ENCODE data around the gene RANBP6.
"Not testable (repeated sequence)": the region's sequence is repeated elsewhere in the genome, so short reads cannot be mapped to it uniquely, and the experiment has no call there.

Gene RANBP6

GRCh38 chr9:6015278-6016157 is at the start of gene RANBP6:
Gene RANBP6, minus strand, starts transcription at chr9:6015624. Its CDS starts 17 bp downstream, at chr9:6015607.
- no peaks in the 10 kb centered on the region for H3K9me3 ChIP-seq (ENCODE audit: control insufficient read depth, insufficient read depth, low read length)
- H3K9ac ChIP-seq (ENCODE audit: low read depth, low read length) = peak within 1 kb of the TSS; percentile 94
- H3K36me3 ChIP-seq (ENCODE audit: control insufficient read depth, insufficient read depth, low read length) = peaks cover 22% of the 10 kb centered on the region
- H3K27ac ChIP-seq (ENCODE audit: low read depth, low read length) = peak within 1 kb of the TSS; percentile 88
- peak within 1 kb of the TSS; percentile 99 for H3K4me3 ChIP-seq (ENCODE audit: low read depth, low read length)
- H3K4me1 ChIP-seq (ENCODE audit: control insufficient read depth, insufficient read depth, low read length) = peaks cover 9% of the 10 kb centered on the region; the same call in 1 of the 2 replicates
- H3K27me3 ChIP-seq (ENCODE audit: control insufficient read depth, insufficient read depth, low read length) = no peaks in the 10 kb centered on the region

- H3K9ac ChIP-seq (ENCODE audit: low read depth, low read length); H3K36me3 ChIP-seq (ENCODE audit: control insufficient read depth, insufficient read depth, low read length); H3K4me3 ChIP-seq (ENCODE audit: low read depth, low read length); H3K4me1 ChIP-seq (ENCODE audit: control insufficient read depth, insufficient read depth, low read length); H3K27ac ChIP-seq (ENCODE audit: low read depth, low read length); H3K27me3 ChIP-seq (ENCODE audit: control insufficient read depth, insufficient read depth, low read length): not testable (repeated sequence)
- H3K9me3 ChIP-seq (ENCODE audit: control insufficient read depth, insufficient read depth, low read length) = peaks cover 14% of the 10 kb centered on the region; the same call in 1 of the 2 replicates
These were observed 47.7 kb upstream of the RANBP6 start for GRCh38 chr9:6063146-6063545.

GRCh38 chr9:6055666-6056065 is 40.2 kb upstream of the RANBP6 start:
- Histone ChIP-seq H3K9ac (ENCODE audit: low read depth, low read length) (no peak overlapping the region), H3K27ac (ENCODE audit: low read depth, low read length) (no peak overlapping the region), H3K4me1 (ENCODE audit: control insufficient read depth, insufficient read depth, low read length) (peaks cover 7% of the 10 kb centered on the region; the same call in 1 of the 2 replicates), H3K36me3 (ENCODE audit: control insufficient read depth, insufficient read depth, low read length) (no peaks in the 10 kb centered on the region), H3K4me3 (ENCODE audit: low read depth, low read length) (no peak overlapping the region), H3K27me3 (ENCODE audit: control insufficient read depth, insufficient read depth, low read length) (no peaks in the 10 kb centered on the region), H3K9me3 (ENCODE audit: control insufficient read depth, insufficient read depth, low read length) (no peaks in the 10 kb centered on the region)

GRCh38 chr9:6055216-6055615 is 39.8 kb upstream of the RANBP6 start:
- H3K4me3 ChIP-seq (ENCODE audit: low read depth, low read length) = no peak overlapping the region
- no peak overlapping the region for H3K9ac ChIP-seq (ENCODE audit: low read depth, low read length)
- H3K9me3 ChIP-seq (ENCODE audit: control insufficient read depth, insufficient read depth, low read length) = no peaks in the 10 kb centered on the region
- no peaks in the 10 kb centered on the region for H3K27me3 ChIP-seq (ENCODE audit: control insufficient read depth, insufficient read depth, low read length)
- peaks cover 7% of the 10 kb centered on the region; the same call in 1 of the 2 replicates for H3K4me1 ChIP-seq (ENCODE audit: control insufficient read depth, insufficient read depth, low read length)
- no peak overlapping the region for H3K27ac ChIP-seq (ENCODE audit: low read depth, low read length)
- no peaks in the 10 kb centered on the region for H3K36me3 ChIP-seq (ENCODE audit: control insufficient read depth, insufficient read depth, low read length)

- Histone ChIP-seq H3K4me1 (ENCODE audit: control insufficient read depth, insufficient read depth, low read length) (peaks cover 7% of the 10 kb centered on the region; the same call in 1 of the 2 replicates), H3K9me3 (ENCODE audit: control insufficient read depth, insufficient read depth, low read length) (no peaks in the 10 kb centered on the region), H3K36me3 (ENCODE audit: control insufficient read depth, insufficient read depth, low read length) (no peaks in the 10 kb centered on the region), H3K27ac (ENCODE audit: low read depth, low read length) (no peak overlapping the region), H3K4me3 (ENCODE audit: low read depth, low read length) (no peak overlapping the region), H3K9ac (ENCODE audit: low read depth, low read length) (no peak overlapping the region), H3K27me3 (ENCODE audit: control insufficient read depth, insufficient read depth, low read length) (no peaks in the 10 kb centered on the region)
These were observed 39.1 kb upstream of the RANBP6 start for GRCh38 chr9:6054280-6055099.

- no peak overlapping the region for H3K9ac ChIP-seq (ENCODE audit: low read depth, low read length)
- no peaks in the 10 kb centered on the region for H3K27me3 ChIP-seq (ENCODE audit: control insufficient read depth, insufficient read depth, low read length)
- H3K36me3 ChIP-seq (ENCODE audit: control insufficient read depth, insufficient read depth, low read length) = no peaks in the 10 kb centered on the region
- no peak overlapping the region for H3K4me3 ChIP-seq (ENCODE audit: low read depth, low read length)
- H3K4me1 ChIP-seq (ENCODE audit: control insufficient read depth, insufficient read depth, low read length) = peaks cover 7% of the 10 kb centered on the region; the same call in 1 of the 2 replicates
- no peaks in the 10 kb centered on the region for H3K9me3 ChIP-seq (ENCODE audit: control insufficient read depth, insufficient read depth, low read length)
- no peak overlapping the region for H3K27ac ChIP-seq (ENCODE audit: low read depth, low read length)
These were observed 37.0 kb upstream of the RANBP6 start for GRCh38 chr9:6052293-6052919.

GRCh38 chr9:6051511-6051950 is 36.1 kb upstream of the RANBP6 start:
- H3K36me3 ChIP-seq (ENCODE audit: control insufficient read depth, insufficient read depth, low read length) = no peaks in the 10 kb centered on the region
- H3K4me3 ChIP-seq (ENCODE audit: low read depth, low read length) = no peak overlapping the region
- no peaks in the 10 kb centered on the region for H3K27me3 ChIP-seq (ENCODE audit: control insufficient read depth, insufficient read depth, low read length)
- H3K4me1 ChIP-seq (ENCODE audit: control insufficient read depth, insufficient read depth, low read length) = peaks cover 7% of the 10 kb centered on the region; the same call in 1 of the 2 replicates
- H3K9me3 ChIP-seq (ENCODE audit: control insufficient read depth, insufficient read depth, low read length) = no peaks in the 10 kb centered on the region
- H3K27ac ChIP-seq (ENCODE audit: low read depth, low read length) = no peak overlapping the region
- H3K9ac ChIP-seq (ENCODE audit: low read depth, low read length) = no peak overlapping the region

- H3K9ac ChIP-seq (ENCODE audit: low read depth, low read length) = no peak overlapping the region
- H3K27ac ChIP-seq (ENCODE audit: low read depth, low read length) = no peak overlapping the region
These were observed 34.4 kb upstream of the RANBP6 start for GRCh38 chr9:6049798-6050197.

GRCh38 chr9:6048039-6048438 is 32.6 kb upstream of the RANBP6 start:
- no peaks in the 10 kb centered on the region for H3K27me3 ChIP-seq (ENCODE audit: control insufficient read depth, insufficient read depth, low read length)
- H3K4me1 ChIP-seq (ENCODE audit: control insufficient read depth, insufficient read depth, low read length) = peaks cover 4% of the 10 kb centered on the region; the same call in 1 of the 2 replicates
- no peaks in the 10 kb centered on the region for H3K36me3 ChIP-seq (ENCODE audit: control insufficient read depth, insufficient read depth, low read length)
- H3K27ac ChIP-seq (ENCODE audit: low read depth, low read length) = no peak overlapping the region
- H3K4me3 ChIP-seq (ENCODE audit: low read depth, low read length) = no peak overlapping the region
- H3K9me3 ChIP-seq (ENCODE audit: control insufficient read depth, insufficient read depth, low read length) = no peaks in the 10 kb centered on the region
- H3K9ac ChIP-seq (ENCODE audit: low read depth, low read length) = no peak overlapping the region

More at GRCh38 chr9:6049798-6050197, 34.4 kb upstream of the RANBP6 start:
- no peaks in the 10 kb centered on the region for H3K36me3 ChIP-seq (ENCODE audit: control insufficient read depth, insufficient read depth, low read length)
- H3K9me3 ChIP-seq (ENCODE audit: control insufficient read depth, insufficient read depth, low read length) = no peaks in the 10 kb centered on the region
- H3K4me3 ChIP-seq (ENCODE audit: low read depth, low read length) = no peak overlapping the region
- H3K27me3 ChIP-seq (ENCODE audit: control insufficient read depth, insufficient read depth, low read length) = no peaks in the 10 kb centered on the region
- peaks cover 7% of the 10 kb centered on the region; the same call in 1 of the 2 replicates for H3K4me1 ChIP-seq (ENCODE audit: control insufficient read depth, insufficient read depth, low read length)

GRCh38 chr9:6047020-6047419 is 31.6 kb upstream of the RANBP6 start:
- no peak overlapping the region for H3K4me3 ChIP-seq (ENCODE audit: low read depth, low read length)
- H3K27ac ChIP-seq (ENCODE audit: low read depth, low read length) = no peak overlapping the region
- H3K9me3 ChIP-seq (ENCODE audit: control insufficient read depth, insufficient read depth, low read length) = no peaks in the 10 kb centered on the region
- no peaks in the 10 kb centered on the region for H3K27me3 ChIP-seq (ENCODE audit: control insufficient read depth, insufficient read depth, low read length)
- no peaks in the 10 kb centered on the region for H3K36me3 ChIP-seq (ENCODE audit: control insufficient read depth, insufficient read depth, low read length)
- no peaks in the 10 kb centered on the region for H3K4me1 ChIP-seq (ENCODE audit: control insufficient read depth, insufficient read depth, low read length)
- H3K9ac ChIP-seq (ENCODE audit: low read depth, low read length) = no peak overlapping the region
